GM19238 (cell line): Measurements from ENCODE around the gene PROB1.
A peak's percentile ranks its signal among the peaks of the same experiment; 100 is the strongest.

Source experiments
- DNase-seq: peaks from one replicate; pipeline ENCODE4 v3.0.0; 2011; ENCODE audit warnings: low spot score; ENCODE audit not compliant: insufficient read length

PROB1 gene

DNA sequence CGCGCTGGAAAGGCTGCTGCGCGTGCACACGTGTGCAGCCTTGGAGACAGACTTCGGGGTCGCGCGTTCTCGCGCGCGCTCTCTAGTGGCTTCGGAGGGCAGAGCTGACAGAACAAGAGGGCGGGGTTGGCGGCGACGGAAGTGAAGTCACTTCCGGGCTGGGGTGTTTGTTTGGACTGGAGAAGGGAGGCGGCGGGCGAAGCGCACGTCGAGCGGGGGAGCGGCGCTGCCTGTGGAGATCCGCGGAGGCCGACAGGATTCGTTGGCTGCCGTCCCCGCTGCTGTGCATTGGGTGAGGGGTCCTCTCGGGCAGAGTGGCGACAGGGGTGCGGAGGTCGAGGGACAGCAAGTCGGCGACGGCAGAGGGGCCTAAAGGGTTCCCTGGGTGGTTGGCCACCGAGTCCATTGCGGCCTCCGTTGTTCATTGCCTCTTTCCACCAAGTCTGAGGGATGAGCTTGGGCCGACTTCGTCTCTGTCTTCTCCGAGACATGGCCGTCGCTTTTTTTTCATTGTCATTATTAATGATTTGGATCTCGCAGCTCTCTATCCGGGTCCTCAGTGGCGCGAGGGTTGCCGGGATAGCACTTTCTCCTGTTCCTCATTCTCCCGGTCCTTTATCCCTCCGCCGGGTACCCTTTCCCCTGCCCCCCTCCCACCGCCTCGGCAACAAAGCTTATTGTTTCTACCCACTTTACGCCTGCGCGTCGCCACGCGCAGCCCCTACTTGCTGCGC, 53.0 kb downstream of the PROB1 start, which contains the start of gene PAIP2:
Gene PAIP2 (plus strand): TSS at position 166 of the 734 bp plus-strand sequence. CDS start 21,931 bp downstream, outside the sequence.
- DNase-seq = peak; percentile 83

DNA sequence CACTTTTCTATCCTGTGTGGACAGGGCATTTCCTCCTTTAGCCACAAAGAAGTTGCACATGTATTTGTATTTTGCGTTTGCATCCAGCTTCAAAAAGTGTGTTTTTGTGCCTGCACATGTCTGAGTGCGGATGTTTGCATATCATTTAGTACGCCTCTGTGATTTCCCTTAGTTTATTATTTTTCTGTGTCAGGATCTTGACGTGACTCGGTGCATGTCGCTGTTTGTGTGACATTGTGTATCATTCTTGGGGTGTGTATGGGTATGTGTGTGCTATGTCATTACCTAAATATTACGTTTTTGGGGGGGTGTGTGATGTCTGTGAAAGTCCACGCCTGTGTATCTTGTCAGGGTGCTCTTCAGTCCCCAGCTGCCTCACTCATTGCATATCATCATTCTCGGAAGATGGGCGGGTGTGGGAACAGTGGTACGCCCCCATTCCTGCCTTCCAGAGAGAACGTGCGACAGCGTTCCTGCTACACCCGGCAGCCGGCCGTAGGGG, 53.7 kb downstream of the PROB1 start:
- no peak for DNase-seq
